ENCODE data around the gene TFDP2.

- TF ChIP-seq CTCF (IDR thresholded peaks at IDR 0.05), result no peak
- TF ChIP-seq POLR2A (IDR thresholded peaks at IDR 0.05), result no peak
These were observed 50.4 kb downstream of the TFDP2 start for GRCh38 chr3:142098964-142099363.
